SK-N-SH (cell line): Measurements from ENCODE around the gene TLX2. TPM values are rescaled to one million over a fixed set of nuclear protein-coding genes. Genes with fewer than 3 reads are reported as not detected.

Experiments
- CTCF ChIA-PET: fragments of 300-600, 350-600 bp; formaldehyde crosslinking; extraction: SDS; loops from one replicate; lab custom pipeline; 2021; lab: Yijun Ruan, JAX
- POLR2A ChIA-PET: fragments of 350-600 bp; sonication (Branson Sonifier 250); formaldehyde crosslinking; extraction: SDS; loops from one replicate; lab custom pipeline; 2020; ENCODE audit warnings: antibody characterized with exemption, inconsistent platforms; lab: Yijun Ruan, JAX
- DNase-seq: peaks from one replicate; pipeline ENCODE4 v3.0.0; 2012
- H2AFZ ChIP-seq: fragments of 200-600 bp; sonication (generic); 2 replicates; pipeline ENCODE4 v1.8.1; 2016; ENCODE audit warnings: antibody characterized with exemption, mild to moderate bottlenecking, low read depth
- H3F3A ChIP-seq: fragments of 200-600 bp; sonication (generic); replicated peaks from 2 replicates; pipeline ENCODE3; 2016; ENCODE audit warnings: antibody characterized with exemption, mild to moderate bottlenecking; ENCODE audit not compliant: insufficient read depth
- H3K27ac ChIP-seq, 2 experiments: fragments of 200-500 bp in 1 of 2; fragments of 200-600 bp in 1 of 2; sonication (Bioruptor generic) in 1 of 2; sonication (generic), shearing (Covaris generic) in 1 of 2; 2 replicates each; pipeline versions ENCODE4 v1.5.1 to v1.6.1; 2014 to 2016; ENCODE audit warnings: low read depth in 2 of 2, inconsistent platforms in 1 of 2, low read length in 1 of 2, mild to moderate bottlenecking in 1 of 2, mixed read lengths in 1 of 2
- H3K27me3 ChIP-seq: fragments of 200-600 bp; sonication (generic), shearing (Covaris generic); 2 replicates; pipeline ENCODE4 v1.6.1; 2016; ENCODE audit warnings: mixed run types; ENCODE audit not compliant: insufficient read depth
- H3K36me3 ChIP-seq, 2 experiments: fragments of 200-500 bp in 1 of 2; fragments of 200-600 bp in 1 of 2; sonication (Bioruptor generic) in 1 of 2; sonication (generic) in 1 of 2; replicated peaks in 1 of 2; 2 replicates each; pipeline versions ENCODE3 to v1.5.1; 2014 to 2016; ENCODE audit warnings: low read length in 1 of 2, mild to moderate bottlenecking in 1 of 2; ENCODE audit not compliant: insufficient read depth in 2 of 2, control insufficient read depth in 1 of 2
- H3K4me1 ChIP-seq, 2 experiments: fragments of 200-500 bp in 1 of 2; fragments of 200-600 bp in 1 of 2; sonication (Bioruptor generic) in 1 of 2; sonication (generic), shearing (Covaris generic) in 1 of 2; 2 replicates each; pipeline versions ENCODE4 v1.5.1 to v1.6.1; 2014 to 2016; ENCODE audit warnings: low read depth in 1 of 2, low read length in 1 of 2, mixed run types in 1 of 2; ENCODE audit not compliant: insufficient read depth in 2 of 2, control insufficient read depth in 1 of 2
- H3K4me2 ChIP-seq: fragments of 200-600 bp; sonication (generic), shearing (Covaris generic); 2 replicates; pipeline ENCODE4 v1.6.1; 2017; ENCODE audit warnings: mixed run types
- H3K4me3 ChIP-seq, 2 experiments: fragments of 200-500 bp in 1 of 2; fragments of 200-600 bp in 1 of 2; sonication (Bioruptor generic) in 1 of 2; sonication (generic), shearing (Covaris generic) in 1 of 2; 2 replicates each; pipeline versions ENCODE4 v1.5.1 to v1.8.1; 2014 to 2016; ENCODE audit warnings: low read depth in 2 of 2, inconsistent platforms in 1 of 2, low read length in 1 of 2, mild to moderate bottlenecking in 1 of 2, mixed read lengths in 1 of 2, moderate library complexity in 1 of 2
- H3K79me2 ChIP-seq: fragments of 200-600 bp; sonication (generic); 2 replicates; pipeline ENCODE4 v1.8.1; 2017; ENCODE audit warnings: mild to moderate bottlenecking; ENCODE audit not compliant: insufficient read depth
- H3K9ac ChIP-seq: fragments of 200-600 bp; sonication (generic); 2 replicates; pipeline ENCODE4 v1.6.1; 2017; ENCODE audit warnings: mixed run types
- H3K9me2 ChIP-seq: fragments of 200-600 bp; sonication (generic); 2 replicates; pipeline ENCODE4 v1.6.1; 2017; ENCODE audit warnings: mixed run types
- H3K9me3 ChIP-seq: fragments of 200-600 bp; sonication (generic); 2 replicates; pipeline ENCODE4 v1.6.1; 2017; ENCODE audit warnings: mixed run types, mild to moderate bottlenecking, moderate library complexity
- H4K20me1 ChIP-seq: fragments of 200-600 bp; sonication (generic); 2 replicates; pipeline ENCODE4 v1.6.1; 2017; ENCODE audit warnings: mild to moderate bottlenecking, mixed run types; ENCODE audit not compliant: insufficient read depth
- CTCF ChIP-seq: fragments of 200-600 bp; sonication (generic); IDR thresholded peaks from 2 replicates; pipeline ENCODE4 v1.6.1; 2017; ENCODE audit warnings: antibody characterized with exemption, mild to moderate bottlenecking, moderate library complexity
- ELF1 ChIP-seq: IDR thresholded peaks from 2 replicates; pipeline ENCODE4 v1.4.0; 2012
- FOXJ3 ChIP-seq: sonication (generic); formaldehyde crosslinking; IDR thresholded peaks from 2 replicates; pipeline ENCODE4 v1.5.1; 2020; ENCODE audit warnings: mild to moderate bottlenecking, missing genetic modification reagents
- MAX ChIP-seq: IDR thresholded peaks from 2 replicates; pipeline ENCODE4 v1.4.0; 2012; ENCODE audit warnings: low read depth
- MEF2A ChIP-seq: IDR thresholded peaks from 2 replicates; pipeline ENCODE4 v1.4.0; 2012; ENCODE audit warnings: low read depth, borderline replicate concordance
- PBX3 ChIP-seq: IDR thresholded peaks from 2 replicates; pipeline ENCODE4; 2012
- POLR2AphosphoS5 ChIP-seq: IDR thresholded peaks from 2 replicates; pipeline ENCODE4 v1.6.1; 2012; ENCODE audit warnings: low read depth, low read length
- RCOR1 ChIP-seq: fragments of 150-350 bp; IDR thresholded peaks from 2 replicates; pipeline ENCODE4 v1.6.1; 2017; ENCODE audit warnings: antibody characterized with exemption, low read length
- RFX5 ChIP-seq: IDR thresholded peaks from 2 replicates; pipeline ENCODE4 v1.6.1; 2012; ENCODE audit warnings: mild to moderate bottlenecking, improper control_type of control experiment, low read length
- SMC3 ChIP-seq: IDR thresholded peaks from 2 replicates; pipeline ENCODE4 v1.6.1; 2012; ENCODE audit warnings: low read depth, low read length, improper control_type of control experiment
- TAF1 ChIP-seq: IDR thresholded peaks from 2 replicates; pipeline ENCODE4 v1.6.1; 2012; ENCODE audit warnings: low read depth, mild to moderate bottlenecking, low read length, moderate library complexity, borderline replicate concordance
- TCF12 ChIP-seq: IDR thresholded peaks from 2 replicates; pipeline ENCODE4 v1.4.0; 2012
- ZBTB33 ChIP-seq: IDR thresholded peaks from 2 replicates; pipeline ENCODE4 v1.4.0; 2012; ENCODE audit warnings: low read depth, borderline replicate concordance
- WGBS: methylation state at CpG from one replicate; pipeline ENCODE4 v1.1.6; 2017; ENCODE audit warnings: low lambda C conversion rate; 5-methylcytosine and 5-hydroxymethylcytosine counted together
- polyA plus RNA-seq, 3 experiments: library from polyadenylated mRNA; depleted of rRNA; stranded (reverse); fragments of >200 nt; gene quantifications; 2 replicates each; pipeline ENCODE4 v1.2.3, GENCODE V29; 2012

TLX2 gene
- polyA plus RNA-seq, 1 of the 3 experiments (the other 2 are of a cell fraction): 24.5 TPM

- Histone ChIP-seq H3K27ac (no peak overlapping the region), H2AFZ (no peak overlapping the region), H3K4me1 (peaks cover 0 to 2% of the 10 kb centered on the region in 2 experiments; a peak in 1 of 4 replicates), H3K27me3 (no peaks in the 10 kb centered on the region), H3K9me3 (no peaks in the 10 kb centered on the region), H3K4me3 (no peak overlapping the region), H3F3A (peaks cover 3% of the 10 kb centered on the region), H3K9ac (no peak overlapping the region), H3K9me2 (no peaks in the 10 kb centered on the region), H3K36me3 (peaks cover 15 to 19% of the 10 kb centered on the region in 2 experiments), H3K79me2 (peaks cover 3% of the 10 kb centered on the region; the same call in 1 of the 2 replicates), H4K20me1 (no peaks in the 10 kb centered on the region), H3K4me2 (no peak overlapping the region)
- CTCF ChIA-PET: interaction anchor here (0.7 to 1.5 kb wide), 4 partner anchors 10 to 39 kb away, joined by 3 to 5 read pairs (median 3); no protein-coding TSS in a partner anchor
- WGBS: 65% methylated on average over 2 of the region's 3 CpGs
- TF ChIP-seq TAF1 (no peak), MEF2A (no peak), RFX5 (no peak), CTCF (no peak), SMC3 (no peak), PBX3 (no peak), MAX (no peak)
- DNase-seq: no peak
- POLR2A ChIA-PET: interaction anchor here (0.6 to 2.2 kb wide), 5 partner anchors 8 to 16 kb away, joined by 3 to 5 read pairs (median 5); partner anchors contain the start of gene TLX2
Observed at GRCh38 chr2:74522516-74522915, 8.3 kb downstream of the TLX2 start.

GRCh38 chr2:74524005-74524404 lies 9.8 kb downstream of the TLX2 start:
- ChIA-PET CTCF (interaction anchor here (1.0 to 1.4 kb wide), 2 partner anchors 8 to 42 kb away, joined by 3 to 4 read pairs; no protein-coding TSS in a partner anchor), POLR2A (no interaction called here)
- Histone ChIP-seq H3K79me2 (peaks cover 18% of the 10 kb centered on the region), H3K4me2 (no peak overlapping the region), H3K4me3 (no peak overlapping the region), H3K9ac (no peak overlapping the region), H3K4me1 (peaks cover 6 to 12% of the 10 kb centered on the region in 2 experiments; a peak in 3 of 4 replicates), H4K20me1 (no peaks in the 10 kb centered on the region), H2AFZ (no peak overlapping the region), H3K27me3 (no peaks in the 10 kb centered on the region), H3K27ac (no peak overlapping the region), H3K9me2 (no peaks in the 10 kb centered on the region), H3K36me3 (peaks cover 22 to 26% of the 10 kb centered on the region in 2 experiments), H3K9me3 (no peaks in the 10 kb centered on the region), H3F3A (peaks cover 3% of the 10 kb centered on the region)
- DNase-seq: no peak
- no peak for TF ChIP-seq TCF12
- no peak for TF ChIP-seq POLR2AphosphoS5
- no peak for TF ChIP-seq TAF1
- TF ChIP-seq ELF1: no peak
- no peak for TF ChIP-seq MEF2A
- TF ChIP-seq RCOR1: no peak
- TF ChIP-seq ZBTB33: no peak
- no peak for TF ChIP-seq FOXJ3 (CRISPR knock-in tag)
- 65% methylated on average over 3 of the region's 9 CpGs for WGBS
